Measurements from ENCODE around the gene SLC6A6. TPM values are rescaled to one million over a fixed set of nuclear protein-coding genes. Genes with fewer than 3 reads are reported as not detected.

The SLC6A6 gene
- total RNA-seq, 2 donors from 2014 or later: 43.1 to 56.5 TPM

DNA sequence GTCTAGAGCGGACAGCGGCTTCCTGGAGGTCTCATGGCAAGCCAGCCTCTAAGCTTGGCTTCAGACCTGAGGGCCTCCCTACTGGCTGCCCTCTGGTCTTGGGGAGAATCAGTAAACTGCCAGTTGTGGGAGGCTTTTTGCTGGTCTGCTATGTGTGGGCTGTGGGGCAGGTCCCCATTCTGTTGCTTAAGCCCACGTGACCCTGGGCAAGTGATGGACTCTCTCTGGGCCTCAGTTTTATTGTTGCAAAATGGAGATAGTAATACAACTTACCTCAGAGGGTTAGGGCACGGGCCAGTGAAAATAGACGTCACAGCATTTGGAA is 61.7 kb downstream of the SLC6A6 start:
- Histone ChIP-seq H3K27ac (ENCODE audit: low read depth, low read length) (no peak overlapping the region), H3K27me3 (ENCODE audit: control insufficient read depth, insufficient read depth, low read length, poor library complexity, severe bottlenecking) (no peaks in the 10 kb centered on the region), H3K9me3 (ENCODE audit: control insufficient read depth, low read length) (no peaks in the 10 kb centered on the region), H3K4me3 (ENCODE audit: low read length) (no peak overlapping the region), H3K4me1 (ENCODE audit: control insufficient read depth, insufficient read depth, low read length) (peaks cover 11% of the 10 kb centered on the region), H3K9ac (ENCODE audit: extremely low read depth, low read length, poor library complexity, severe bottlenecking) (no peak overlapping the region), H3K36me3 (ENCODE audit: control insufficient read depth, insufficient read depth, low read length) (peaks cover 16% of the 10 kb centered on the region)
- TF ChIP-seq, protein P1, sequence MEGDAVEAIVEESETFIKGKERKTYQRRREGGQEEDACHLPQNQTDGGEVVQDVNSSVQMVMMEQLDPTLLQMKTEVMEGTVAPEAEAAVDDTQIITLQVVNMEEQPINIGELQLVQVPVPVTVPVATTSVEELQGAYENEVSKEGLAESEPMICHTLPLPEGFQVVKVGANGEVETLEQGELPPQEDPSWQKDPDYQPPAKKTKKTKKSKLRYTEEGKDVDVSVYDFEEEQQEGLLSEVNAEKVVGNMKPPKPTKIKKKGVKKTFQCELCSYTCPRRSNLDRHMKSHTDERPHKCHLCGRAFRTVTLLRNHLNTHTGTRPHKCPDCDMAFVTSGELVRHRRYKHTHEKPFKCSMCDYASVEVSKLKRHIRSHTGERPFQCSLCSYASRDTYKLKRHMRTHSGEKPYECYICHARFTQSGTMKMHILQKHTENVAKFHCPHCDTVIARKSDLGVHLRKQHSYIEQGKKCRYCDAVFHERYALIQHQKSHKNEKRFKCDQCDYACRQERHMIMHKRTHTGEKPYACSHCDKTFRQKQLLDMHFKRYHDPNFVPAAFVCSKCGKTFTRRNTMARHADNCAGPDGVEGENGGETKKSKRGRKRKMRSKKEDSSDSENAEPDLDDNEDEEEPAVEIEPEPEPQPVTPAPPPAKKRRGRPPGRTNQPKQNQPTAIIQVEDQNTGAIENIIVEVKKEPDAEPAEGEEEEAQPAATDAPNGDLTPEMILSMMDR (conservative IDR thresholded peaks at IDR 0.05): no peak
- no peak for DNase-seq
- H3K4me1 Mint-ChIP-seq: peaks cover 39% of the 10 kb centered on the region
- WGBS, 2 experiments (ENCODE audit: insufficient coverage in 1 of 2, insufficient read length in 1 of 2): 92 to 94% methylated on average over 4 to 5 of the region's 5 CpGs
- H3K36me3 Mint-ChIP-seq (ENCODE audit: low read depth): peaks cover 22% of the 10 kb centered on the region
- no peaks in the 10 kb centered on the region for H3K27me3 Mint-ChIP-seq (ENCODE audit: insufficient read depth)
- no peak overlapping the region for H3K27ac Mint-ChIP-seq
- no peak overlapping the region for H3K4me3 Mint-ChIP-seq
- H3K9me3 Mint-ChIP-seq: no peaks in the 10 kb centered on the region

DNA sequence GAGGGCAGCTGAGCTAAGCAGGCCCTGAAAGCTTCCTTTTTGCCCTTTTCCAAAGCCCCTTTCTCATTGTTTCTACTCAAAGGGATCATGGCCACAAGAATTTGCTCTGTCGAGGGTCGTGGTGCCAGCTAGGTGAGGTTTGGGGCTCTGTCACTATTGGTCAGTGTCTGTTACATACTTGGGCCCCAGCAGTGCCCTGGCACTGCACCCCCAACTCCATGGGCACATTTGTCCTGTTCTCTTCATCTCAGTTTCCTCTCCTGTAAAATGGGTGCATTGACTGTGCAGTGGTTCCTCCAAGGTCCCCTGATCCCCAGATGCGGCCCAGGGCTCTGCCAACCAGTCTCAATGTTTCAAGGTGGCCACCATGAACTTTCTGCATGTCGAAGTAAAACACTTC is 62.1 kb downstream of the SLC6A6 start:
- no peaks in the 10 kb centered on the region for H3K9me3 Mint-ChIP-seq
- no peak overlapping the region for H3K27ac Mint-ChIP-seq
- DNase-seq: no peak
- no peaks in the 10 kb centered on the region for H3K27me3 Mint-ChIP-seq (ENCODE audit: insufficient read depth)
- TF ChIP-seq, protein P1 (conservative IDR thresholded peaks at IDR 0.05): no peak
- H3K36me3 Mint-ChIP-seq (ENCODE audit: low read depth): peaks cover 18% of the 10 kb centered on the region
- Histone ChIP-seq H3K9me3 (ENCODE audit: control insufficient read depth, low read length) (no peaks in the 10 kb centered on the region), H3K9ac (ENCODE audit: extremely low read depth, low read length, poor library complexity, severe bottlenecking) (no peak overlapping the region), H3K36me3 (ENCODE audit: control insufficient read depth, insufficient read depth, low read length) (peaks cover 13% of the 10 kb centered on the region), H3K4me1 (ENCODE audit: control insufficient read depth, insufficient read depth, low read length) (peaks cover 7% of the 10 kb centered on the region), H3K4me3 (ENCODE audit: low read length) (no peak overlapping the region), H3K27me3 (ENCODE audit: control insufficient read depth, insufficient read depth, low read length, poor library complexity, severe bottlenecking) (no peaks in the 10 kb centered on the region), H3K27ac (ENCODE audit: low read depth, low read length) (no peak overlapping the region)
- H3K4me1 Mint-ChIP-seq: peaks cover 38% of the 10 kb centered on the region
- H3K4me3 Mint-ChIP-seq: no peak overlapping the region
- 88 to 95% methylated on average over 4 of the region's 4 CpGs for WGBS, 2 experiments (ENCODE audit: insufficient coverage in 1 of 2, insufficient read length in 1 of 2)

DNA sequence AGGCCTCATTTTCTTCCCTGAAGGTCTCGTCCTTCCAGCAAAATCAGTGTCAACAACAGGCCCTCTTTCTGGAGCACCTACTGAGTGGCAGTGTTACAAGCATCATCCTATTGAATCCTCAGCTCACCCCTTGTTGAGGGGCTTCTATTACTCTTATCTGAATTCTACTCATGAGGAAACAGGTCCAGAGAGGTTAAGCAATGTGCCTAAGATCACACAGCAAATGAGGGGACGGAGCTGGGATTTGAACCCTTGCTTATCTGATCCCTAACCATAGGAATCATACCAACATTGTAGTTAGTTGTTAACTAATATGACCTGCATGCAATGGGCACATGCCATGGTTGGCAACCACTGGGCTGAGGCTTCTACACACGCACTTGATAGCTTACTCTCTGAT is 63.0 kb downstream of the SLC6A6 start:
- 98 to 100% methylated on average over 3 of the region's 3 CpGs for WGBS, 2 experiments (ENCODE audit: insufficient coverage in 1 of 2, insufficient read length in 1 of 2)
- peaks cover 13% of the 10 kb centered on the region for H3K36me3 Mint-ChIP-seq (ENCODE audit: low read depth)

More for the DNA sequence above, 63.0 kb downstream of the SLC6A6 start:
- Histone ChIP-seq H3K9me3 (ENCODE audit: control insufficient read depth, low read length) (no peaks in the 10 kb centered on the region), H3K27ac (ENCODE audit: low read depth, low read length) (no peak overlapping the region), H3K9ac (ENCODE audit: extremely low read depth, low read length, poor library complexity, severe bottlenecking) (no peak overlapping the region), H3K36me3 (ENCODE audit: control insufficient read depth, insufficient read depth, low read length) (peaks cover 5% of the 10 kb centered on the region), H3K4me3 (ENCODE audit: low read length) (no peak overlapping the region), H3K27me3 (ENCODE audit: control insufficient read depth, insufficient read depth, low read length, poor library complexity, severe bottlenecking) (no peaks in the 10 kb centered on the region), H3K4me1 (ENCODE audit: control insufficient read depth, insufficient read depth, low read length) (peaks cover 7% of the 10 kb centered on the region)
- no peak overlapping the region for H3K27ac Mint-ChIP-seq
- no peaks in the 10 kb centered on the region for H3K9me3 Mint-ChIP-seq
- no peaks in the 10 kb centered on the region for H3K27me3 Mint-ChIP-seq (ENCODE audit: insufficient read depth)
- H3K4me3 Mint-ChIP-seq: no peak overlapping the region
- TF ChIP-seq, protein P1 (conservative IDR thresholded peaks at IDR 0.05): no peak
- peaks cover 38% of the 10 kb centered on the region for H3K4me1 Mint-ChIP-seq
- DNase-seq: no peak

Data from endodermal cell (in vitro differentiated cells).